ENCODE results near the gene IQGAP1. TPM values are rescaled to one million over a fixed set of nuclear protein-coding genes. Genes with fewer than 3 reads are reported as not detected.

IQGAP1 gene
- total and polyA plus RNA-seq, 7 donors, result 31.1 to 72.2 (median 44.1) TPM

DNA sequence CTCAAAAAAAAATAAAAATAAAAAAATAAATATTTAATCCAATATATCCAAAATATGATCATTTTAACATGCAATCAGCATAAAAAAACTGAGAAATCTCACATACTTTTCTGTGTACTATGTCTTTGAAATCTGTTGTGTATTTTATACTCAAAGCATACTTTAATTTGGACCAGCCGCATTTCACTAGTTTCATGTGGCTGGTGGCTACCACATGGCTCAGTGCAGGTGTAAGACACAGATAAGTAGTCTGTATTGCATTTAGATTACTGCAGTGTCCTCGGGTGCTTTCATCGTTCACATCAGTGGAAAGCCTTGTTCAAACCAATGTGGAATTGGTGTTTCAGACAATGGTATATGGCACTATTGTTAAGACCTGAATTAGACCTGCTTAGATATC is 152.7 kb downstream of the IQGAP1 start:
- no peaks in the 10 kb centered on the region for H3K9me3 ChIP-seq
- no peak for ATAC-seq
- peaks cover 23% of the 10 kb centered on the region for H3K4me1 ChIP-seq
- intact Hi-C loops (cut with DNase I), result no loop called here
- DNase-seq, result no peak
- no peaks in the 10 kb centered on the region for H3K27me3 ChIP-seq (ENCODE audit: insufficient read depth in 3 of 3, low read length in 2 of 3)
- TF ChIP-seq CTCF (IDR thresholded peaks at IDR 0.05), result no peak
- H3K36me3 ChIP-seq (ENCODE audit: insufficient read depth in 1 of 2, low read depth in 1 of 2), result peaks cover 0 to 49% of the 10 kb centered on the region in 2 donors
- H3K27ac ChIP-seq, result no peak overlapping the region
- 74 to 80% (median 76%) methylated on average over 3 of the region's 3 CpGs for WGBS, 3 donors
- H3K4me3 ChIP-seq, result no peak overlapping the region

GRCh38 chr15:90545095-90545494 is 157.1 kb downstream of the IQGAP1 start:
- no peak for DNase-seq

GRCh38 chr15:90547540-90547939 is 159.5 kb downstream of the IQGAP1 start:
- WGBS, 3 donors, result 68 to 74% (median 68%) methylated on average over 2 of the region's 2 CpGs
- Histone ChIP-seq H3K4me1 (peaks cover 13% of the 10 kb centered on the region), H3K27ac (no peak overlapping the region), H3K36me3 (ENCODE audit: insufficient read depth in 1 of 2, low read depth in 1 of 2) (peaks cover 0 to 38% of the 10 kb centered on the region in 2 donors), H3K4me3 (no peak overlapping the region), H3K27me3 (ENCODE audit: insufficient read depth in 3 of 3, low read length in 2 of 3) (no peaks in the 10 kb centered on the region), H3K9me3 (no peaks in the 10 kb centered on the region)
- no peak for TF ChIP-seq CTCF (IDR thresholded peaks at IDR 0.05)
- DNase-seq, result no peak
- ATAC-seq, result no peak
- intact Hi-C loops (cut with DNase I), result no loop called here

More at GRCh38 chr15:90545095-90545494, 157.1 kb downstream of the IQGAP1 start:
- WGBS, 3 donors, result 95 to 97% (median 95%) methylated on average over 7 of the region's 7 CpGs
- Histone ChIP-seq H3K9me3 (no peaks in the 10 kb centered on the region), H3K27ac (no peak overlapping the region), H3K4me3 (no peak overlapping the region), H3K4me1 (no peaks in the 10 kb centered on the region), H3K36me3 (ENCODE audit: insufficient read depth in 1 of 2, low read depth in 1 of 2) (peaks cover 0 to 58% of the 10 kb centered on the region in 2 donors), H3K27me3 (ENCODE audit: insufficient read depth in 3 of 3, low read length in 2 of 3) (no peaks in the 10 kb centered on the region)
- no peak for TF ChIP-seq CTCF (IDR thresholded peaks at IDR 0.05)
- ATAC-seq, result no peak
- intact Hi-C loops (cut with DNase I), result no loop called here

DNA sequence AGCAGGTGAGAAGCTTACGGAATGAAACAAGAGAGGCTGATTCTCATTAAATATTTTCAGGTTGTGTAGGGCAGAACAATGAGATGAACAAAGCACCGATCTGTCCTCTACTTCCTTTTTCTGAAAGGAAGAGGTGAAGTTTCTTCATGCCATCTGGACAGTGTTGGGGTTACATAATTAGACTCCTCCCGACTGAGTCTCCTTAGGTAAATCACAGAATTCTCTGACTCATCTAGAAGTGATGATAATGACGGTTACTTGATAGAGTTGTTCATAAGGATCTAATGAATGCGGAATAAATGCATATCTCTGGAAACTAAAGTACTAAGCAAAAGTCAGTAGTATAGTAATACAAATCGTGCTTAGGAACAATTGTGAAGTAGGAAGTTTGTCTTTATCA is 162.9 kb downstream of the IQGAP1 start:
- Histone ChIP-seq H3K4me3 (no peak overlapping the region), H3K27ac (no peak overlapping the region), H3K27me3 (ENCODE audit: insufficient read depth in 3 of 3, low read length in 2 of 3) (no peaks in the 10 kb centered on the region), H3K4me1 (peaks cover 36% of the 10 kb centered on the region), H3K36me3 (ENCODE audit: insufficient read depth in 1 of 2, low read depth in 1 of 2) (peaks cover 0 to 13% of the 10 kb centered on the region in 2 donors), H3K9me3 (no peaks in the 10 kb centered on the region)
- TF ChIP-seq CTCF (IDR thresholded peaks at IDR 0.05), result no peak
- intact Hi-C loops (cut with DNase I), result no loop called here
- no peak for ATAC-seq
- DNase-seq, result no peak
- 82 to 88% (median 86%) methylated on average over 6 of the region's 6 CpGs for WGBS, 3 donors

Other genes with a start within 250 kb of the IQGAP1 start
- gene SEMA4B, start 186.9 kb upstream of the IQGAP1 start, total RNA-seq, result 10 to 100 TPM in 1 of 4 donors, 1 to 10 TPM in 3; 4.4 to 10.8 (median 4.5) TPM
- gene SEMA4B, start 186.9 kb upstream of the IQGAP1 start, polyA plus RNA-seq, result 1 to 10 TPM; 1.4 to 3.3 (median 1.8) TPM
- gene CIB1, start 154.3 kb upstream of the IQGAP1 start, total RNA-seq, result 10 to 100 TPM; 45.7 to 58.1 (median 56.6) TPM
- 100 to 1,000 TPM in 1 of 3 donors, 10 to 100 TPM in 2; 72.0 to 154 (median 96.5) TPM for gene CIB1, start 154.3 kb upstream of the IQGAP1 start, polyA plus RNA-seq
- gene GDPGP1, start 154.0 kb upstream of the IQGAP1 start, total RNA-seq, result 1 to 10 TPM; 1.3 to 4.5 (median 2.6) TPM
- gene GDPGP1, start 154.0 kb upstream of the IQGAP1 start, polyA plus RNA-seq, result 1 to 10 TPM in 2 of 3 donors, under 1 TPM in 1; 0.96 to 5.9 (median 3.1) TPM
- gene TTLL13, start 138.7 kb upstream of the IQGAP1 start, total RNA-seq, result under 1 TPM in 2 of 4 donors, not detected in 2; 0.08 to 0.69 TPM
- gene TTLL13, start 138.7 kb upstream of the IQGAP1 start, polyA plus RNA-seq, result under 1 TPM; 0.03 to 0.13 (median 0.05) TPM
- gene NGRN, start 122.6 kb upstream of the IQGAP1 start, total RNA-seq, result 100 to 1,000 TPM; 188 to 219 (median 200) TPM
- gene NGRN, start 122.6 kb upstream of the IQGAP1 start, polyA plus RNA-seq, result 100 to 1,000 TPM; 212 to 298 (median 221) TPM
- 10 to 100 TPM in 2 of 4 donors, 1 to 10 TPM in 2; 7.6 to 19.6 (median 11.8) TPM for gene ZNF774, start 36.0 kb upstream of the IQGAP1 start, total RNA-seq
- 1 to 10 TPM; 2.8 to 7.9 (median 4.3) TPM for gene ZNF774, start 36.0 kb upstream of the IQGAP1 start, polyA plus RNA-seq
- 10 to 100 TPM; 15.3 to 30.8 (median 17.8) TPM for gene CRTC3, start 141.7 kb downstream of the IQGAP1 start, total RNA-seq
- gene CRTC3, start 141.7 kb downstream of the IQGAP1 start, polyA plus RNA-seq, result 10 to 100 TPM in 1 of 3 donors, 1 to 10 TPM in 2; 6.9 to 13.5 (median 9.3) TPM

Measured in psoas muscle (tissue), 8 donors.